Thyroid gland (tissue), 4 donors: ENCODE data around the gene RNF111. TPM values are rescaled to one million over a fixed set of nuclear protein-coding genes. Genes with fewer than 3 reads are reported as not detected.

Experiments
- DNase-seq, 2 donors: peaks; one replicate each; pipeline ENCODE4 v3.0.0-alpha.2; 2019
- H3K27ac ChIP-seq, 3 donors: fragments of 200-600 bp; sonication (generic); 1 replicate in 2 of 3; 2 replicates in 1 of 3; pipeline ENCODE4 v1.5.1; 2016 to 2019; ENCODE audit warnings: mild to moderate bottlenecking in 1 of 3, moderate library complexity in 1 of 3
- H3K27me3 ChIP-seq: fragments of 200-600 bp; sonication (generic); one replicate; pipeline ENCODE4 v1.5.1; 2019
- H3K36me3 ChIP-seq, 2 donors: fragments of 200-600 bp; sonication (generic); one replicate each; pipeline ENCODE4 v1.5.1; 2016 to 2019
- H3K4me1 ChIP-seq, 2 donors: fragments of 200-600 bp; sonication (generic); one replicate each; pipeline ENCODE4 v1.5.1; 2017 to 2019
- H3K4me3 ChIP-seq, 3 donors: fragments of 200-600 bp; sonication (generic); replicated peaks in 1 of 3; 1 replicate in 2 of 3; 2 replicates in 1 of 3; pipeline ENCODE4 v1.5.1; 2016; ENCODE audit warnings: mild to moderate bottlenecking in 1 of 3
- H3K9me3 ChIP-seq: fragments of 200-600 bp; sonication (generic); one replicate; pipeline ENCODE4 v1.5.1; 2017
- POLR2A ChIP-seq, 2 donors: fragments of 450-650 bp; IDR thresholded peaks; one replicate each; pipeline ENCODE4 v1.6.1; 2017; ENCODE audit warnings: antibody characterized with exemption in 2 of 2, mild to moderate bottlenecking in 2 of 2, moderate library complexity in 1 of 2
- WGBS, 2 donors: methylation state at CpG; one replicate each; pipeline ENCODE4 v1.1.5; 2017; 5-methylcytosine and 5-hydroxymethylcytosine counted together
- intact Hi-C: fragments of 100-400 bp; cut with DNase I; formaldehyde crosslinking; loops from one replicate; pipeline ENCODE4 v1.15.1; 2023
- total RNA-seq, 4 donors: library from RNA; depleted of rRNA; stranded (reverse); fragments of >200 nt; gene quantifications; one replicate each; pipeline ENCODE4 v1.2.3, GENCODE V29; 2016
- TF ChIP-seq, protein P1 (sequence below), 6 experiments: fragments of 200-600 bp in 3 of 6; fragments of 450-650 bp in 3 of 6; sonication (generic) in 3 of 6; IDR thresholded peaks; one replicate each; pipeline ENCODE4 v1.5.1; 2016 to 2019; ENCODE audit warnings: antibody characterized with exemption in 6 of 6, mild to moderate bottlenecking in 2 of 6, inconsistent platforms in 1 of 6, moderate library complexity in 1 of 6

The RNF111 gene
- total RNA-seq, 4 donors from 2014 or later = 19.1 to 33.2 (median 27.4) TPM

- intact Hi-C loops = no loop called here
- 90 to 96% methylated on average over 4 of the region's 4 CpGs for WGBS, 2 donors
- TF ChIP-seq POLR2A (IDR thresholded peaks at IDR 0.05) = no peak
- TF ChIP-seq, protein P1, sequence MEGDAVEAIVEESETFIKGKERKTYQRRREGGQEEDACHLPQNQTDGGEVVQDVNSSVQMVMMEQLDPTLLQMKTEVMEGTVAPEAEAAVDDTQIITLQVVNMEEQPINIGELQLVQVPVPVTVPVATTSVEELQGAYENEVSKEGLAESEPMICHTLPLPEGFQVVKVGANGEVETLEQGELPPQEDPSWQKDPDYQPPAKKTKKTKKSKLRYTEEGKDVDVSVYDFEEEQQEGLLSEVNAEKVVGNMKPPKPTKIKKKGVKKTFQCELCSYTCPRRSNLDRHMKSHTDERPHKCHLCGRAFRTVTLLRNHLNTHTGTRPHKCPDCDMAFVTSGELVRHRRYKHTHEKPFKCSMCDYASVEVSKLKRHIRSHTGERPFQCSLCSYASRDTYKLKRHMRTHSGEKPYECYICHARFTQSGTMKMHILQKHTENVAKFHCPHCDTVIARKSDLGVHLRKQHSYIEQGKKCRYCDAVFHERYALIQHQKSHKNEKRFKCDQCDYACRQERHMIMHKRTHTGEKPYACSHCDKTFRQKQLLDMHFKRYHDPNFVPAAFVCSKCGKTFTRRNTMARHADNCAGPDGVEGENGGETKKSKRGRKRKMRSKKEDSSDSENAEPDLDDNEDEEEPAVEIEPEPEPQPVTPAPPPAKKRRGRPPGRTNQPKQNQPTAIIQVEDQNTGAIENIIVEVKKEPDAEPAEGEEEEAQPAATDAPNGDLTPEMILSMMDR (IDR thresholded peaks at IDR 0.05) = no peak
Observed at GRCh38 chr15:58958811-58959210, 28.7 kb upstream of the RNF111 start.

GRCh38 chr15:58962136-58962535 is 25.3 kb upstream of the RNF111 start:
- Histone ChIP-seq H3K27ac (no peak overlapping the region), H3K36me3 (no peaks in the 10 kb centered on the region), H3K4me3 (no peak overlapping the region), H3K9me3 (no peaks in the 10 kb centered on the region), H3K27me3 (no peaks in the 10 kb centered on the region), H3K4me1 (no peaks in the 10 kb centered on the region)
- no peak for DNase-seq
- WGBS, 2 donors = 74 to 86% methylated on average over 1 of the region's 1 CpG
- intact Hi-C loops = no loop called here
- TF ChIP-seq, protein P1 (IDR thresholded peaks at IDR 0.05) = no peak
- TF ChIP-seq POLR2A (IDR thresholded peaks at IDR 0.05) = no peak

More at GRCh38 chr15:58958811-58959210, 28.7 kb upstream of the RNF111 start:
- H3K4me1 ChIP-seq = no peaks in the 10 kb centered on the region
- no peak for DNase-seq
- H3K27me3 ChIP-seq = no peaks in the 10 kb centered on the region
- no peaks in the 10 kb centered on the region for H3K9me3 ChIP-seq
- H3K27ac ChIP-seq = no peak overlapping the region
- no peak overlapping the region for H3K4me3 ChIP-seq
- no peaks in the 10 kb centered on the region for H3K36me3 ChIP-seq

DNA sequence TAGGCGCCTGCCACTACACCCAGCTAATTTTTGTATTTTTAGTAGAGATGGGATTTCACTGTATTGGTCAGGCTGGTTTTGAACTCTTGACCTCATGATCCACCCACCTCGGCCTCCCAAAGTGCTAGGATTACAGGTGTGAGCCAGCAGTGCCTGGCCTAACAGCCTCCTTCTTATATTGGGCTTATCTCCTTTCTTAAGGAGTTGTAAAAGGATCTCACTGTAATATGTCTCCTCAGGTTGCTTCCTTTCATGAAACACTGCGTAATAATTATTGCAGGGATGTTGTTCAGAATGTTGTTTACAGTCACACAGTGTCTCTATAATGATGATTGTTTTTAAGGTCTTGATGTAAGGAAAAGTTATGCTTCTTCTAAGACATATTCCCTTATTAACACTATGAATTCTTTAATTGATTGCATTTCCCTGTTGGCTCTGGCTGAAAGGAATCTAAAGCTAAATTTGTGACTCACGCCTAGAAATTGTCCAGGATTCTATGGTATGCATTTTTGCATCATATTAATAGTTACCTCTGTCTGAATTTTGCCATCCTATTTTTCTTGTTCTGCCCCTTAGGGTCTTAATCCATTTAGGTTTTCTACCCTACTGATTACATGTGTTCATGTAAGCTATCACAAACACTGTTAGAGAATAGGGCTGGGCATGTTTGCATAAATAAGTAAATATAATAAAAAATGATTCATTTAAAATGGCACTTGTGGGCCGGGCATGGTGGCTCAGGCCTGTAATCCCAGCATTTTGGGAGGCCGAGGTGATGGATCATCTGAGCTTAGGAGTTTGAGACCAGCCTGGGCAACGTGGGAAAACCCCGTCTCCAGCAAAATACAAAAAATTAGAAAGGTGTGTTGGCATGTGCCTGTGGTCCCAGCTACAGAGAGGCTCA is 24.5 kb upstream of the RNF111 start:
- H3K27ac ChIP-seq = no peak overlapping the region
- 94% methylated on average over 8 of the region's 8 CpGs for WGBS, 2 donors
- DNase-seq = no peak
- no peak overlapping the region for H3K4me3 ChIP-seq
- H3K4me1 ChIP-seq = no peaks in the 10 kb centered on the region
- H3K36me3 ChIP-seq = no peaks in the 10 kb centered on the region
- TF ChIP-seq, protein P1 (IDR thresholded peaks at IDR 0.05) = no peak
- no peak for TF ChIP-seq POLR2A (IDR thresholded peaks at IDR 0.05)
- intact Hi-C loops = no loop called here
- no peaks in the 10 kb centered on the region for H3K27me3 ChIP-seq
- H3K9me3 ChIP-seq = no peaks in the 10 kb centered on the region

DNA sequence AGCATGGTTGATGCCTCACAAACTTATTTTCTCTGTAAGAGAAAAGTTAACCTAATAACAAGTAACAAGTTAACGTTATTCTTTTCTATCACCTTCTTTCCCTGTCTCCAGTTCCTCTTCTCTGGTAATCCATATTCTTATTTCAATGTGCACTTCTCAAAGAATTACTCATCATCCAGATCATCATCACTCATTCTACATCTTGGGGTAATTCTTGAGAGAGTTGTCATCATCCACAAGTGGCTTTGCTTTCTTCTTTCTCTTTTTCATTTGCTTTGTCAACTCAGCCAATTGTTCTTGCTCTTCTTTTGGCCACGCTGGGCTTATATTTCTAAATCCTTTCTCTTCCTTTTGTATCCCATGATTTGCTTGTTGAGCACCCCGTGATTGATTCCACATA is 20.8 kb upstream of the RNF111 start:
- intact Hi-C loops = no loop called here
- 84 to 86% methylated on average over 3 of the region's 3 CpGs for WGBS, 2 donors
- Histone ChIP-seq H3K4me3 (no peak overlapping the region), H3K4me1 (no peaks in the 10 kb centered on the region), H3K27ac (no peak overlapping the region), H3K9me3 (no peaks in the 10 kb centered on the region), H3K36me3 (no peaks in the 10 kb centered on the region), H3K27me3 (no peaks in the 10 kb centered on the region)
- TF ChIP-seq POLR2A (IDR thresholded peaks at IDR 0.05) = no peak
- TF ChIP-seq, protein P1 (IDR thresholded peaks at IDR 0.05) = no peak
- DNase-seq = no peak

DNA sequence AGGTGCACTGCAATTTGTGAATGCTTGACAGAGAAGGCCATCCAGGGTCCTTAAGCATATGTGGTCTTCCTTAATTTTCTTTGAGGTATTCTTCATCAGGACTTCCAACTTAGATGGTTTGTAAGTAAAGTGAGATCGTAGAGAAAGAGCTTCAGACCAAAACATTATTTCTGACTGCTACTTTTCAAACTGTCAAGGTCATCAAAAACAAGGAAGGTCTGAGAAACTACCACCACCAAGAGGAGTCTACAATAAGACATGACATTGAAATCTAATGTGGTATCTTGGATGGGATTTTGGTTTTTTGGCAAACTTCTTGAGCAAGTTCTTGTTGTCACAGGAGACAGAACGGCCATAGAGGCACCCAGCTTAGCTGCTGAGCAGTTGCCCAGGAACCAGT is 20.0 kb upstream of the RNF111 start:
- H3K4me1 ChIP-seq = no peaks in the 10 kb centered on the region
- no peak for DNase-seq
- no peak overlapping the region for H3K27ac ChIP-seq
- intact Hi-C loops = no loop called here
- WGBS, 2 donors = 87 to 89% methylated on average over 2 of the region's 2 CpGs
- H3K27me3 ChIP-seq = no peaks in the 10 kb centered on the region
- no peaks in the 10 kb centered on the region for H3K9me3 ChIP-seq
- no peak overlapping the region for H3K4me3 ChIP-seq
- TF ChIP-seq, protein P1 (IDR thresholded peaks at IDR 0.05) = no peak
- TF ChIP-seq POLR2A (IDR thresholded peaks at IDR 0.05) = no peak
- no peaks in the 10 kb centered on the region for H3K36me3 ChIP-seq
